Fibroblast of skin of abdomen (primary cell): ENCODE results near the gene CDC42BPA.
A peak's percentile ranks its signal among the peaks of the same experiment; 100 is the strongest.
"Not testable (repeated sequence)": the region's sequence is repeated elsewhere in the genome, so short reads cannot be mapped to it uniquely, and the experiment has no call there.

ENCODE experiments used
- DNase-seq: peaks from one replicate; pipeline ENCODE4 v3.0.0-alpha.2; 2013

CDC42BPA gene

GRCh38 chr1:227308367-227309336 is 9.6 kb downstream of the CDC42BPA start:
- DNase-seq = no peak

GRCh38 chr1:227306689-227307088 is 11.6 kb downstream of the CDC42BPA start:
- DNase-seq = no peak

GRCh38 chr1:227305894-227306626 is 12.2 kb downstream of the CDC42BPA start:
- no peak for DNase-seq

- DNase-seq = no peak
Observed at GRCh38 chr1:227304665-227305064, 13.6 kb downstream of the CDC42BPA start.

- DNase-seq = no peak
Observed at GRCh38 chr1:227303662-227304061, 14.6 kb downstream of the CDC42BPA start.

- no peak for DNase-seq
Observed at GRCh38 chr1:227300682-227301081, 17.6 kb downstream of the CDC42BPA start.

- peak; percentile 13 for DNase-seq
Observed at GRCh38 chr1:227299688-227300087, 18.6 kb downstream of the CDC42BPA start.

- DNase-seq = peak; percentile 56
Observed at GRCh38 chr1:227299241-227299627, 19.1 kb downstream of the CDC42BPA start.

GRCh38 chr1:227298512-227299240 is 19.6 kb downstream of the CDC42BPA start:
- no peak for DNase-seq

- no peak for DNase-seq
Observed at GRCh38 chr1:227297073-227297793, 21.1 kb downstream of the CDC42BPA start.

- no peak for DNase-seq
Observed at GRCh38 chr1:227295609-227296008, 22.7 kb downstream of the CDC42BPA start.

GRCh38 chr1:227285745-227286144 is 32.5 kb downstream of the CDC42BPA start:
- DNase-seq = no peak

- DNase-seq = no peak
Observed at GRCh38 chr1:227281371-227281770, 36.9 kb downstream of the CDC42BPA start.

GRCh38 chr1:227280836-227281235 is 37.5 kb downstream of the CDC42BPA start:
- DNase-seq = no peak

- not testable (repeated sequence) for DNase-seq
Observed at GRCh38 chr1:227276156-227276693, 42.1 kb downstream of the CDC42BPA start.

- no peak for DNase-seq
Observed at GRCh38 chr1:227273557-227273956, 44.7 kb downstream of the CDC42BPA start.

- no peak for DNase-seq
Observed at GRCh38 chr1:227272428-227272827, 45.9 kb downstream of the CDC42BPA start.

- DNase-seq = peak; percentile 18
Observed at GRCh38 chr1:227270554-227270953, 47.7 kb downstream of the CDC42BPA start.

- DNase-seq = no peak
Observed at GRCh38 chr1:227268943-227269342, 49.3 kb downstream of the CDC42BPA start.

GRCh38 chr1:227265891-227266290 is 52.4 kb downstream of the CDC42BPA start:
- DNase-seq = no peak

GRCh38 chr1:227263869-227264268 is 54.4 kb downstream of the CDC42BPA start:
- no peak for DNase-seq

- DNase-seq = no peak
Observed at GRCh38 chr1:227261501-227261900, 56.8 kb downstream of the CDC42BPA start.
